Keratinocyte (primary cell): ENCODE measurements around the gene EPHB2. TPM values are rescaled to one million over a fixed set of nuclear protein-coding genes. Genes with fewer than 3 reads are reported as not detected.

Experiments used
- DNase-seq: peaks from one replicate; pipeline ENCODE4 v3.0.0-alpha.2; 2011; ENCODE audit warnings: low read depth, missing footprints, low spot score
- FAIRE-seq: peaks from 2 replicates; lab custom pipeline; 2011; peaks lifted over from hg19 to GRCh38; lab: Jason Lieb, UNC
- H2AFZ ChIP-seq: 2 replicates; pipeline ENCODE4 v1.6.0; 2012; ENCODE audit warnings: low read length, control low read depth, inconsistent platforms; ENCODE audit not compliant: control insufficient read depth
- H3K27ac ChIP-seq: 2 replicates; pipeline ENCODE4 v1.5.1; 2011; ENCODE audit warnings: low read length; ENCODE audit not compliant: control insufficient read depth, insufficient read depth
- H3K27me3 ChIP-seq: 3 replicates; pipeline ENCODE4 v1.6.0; 2011; ENCODE audit warnings: low read length; ENCODE audit not compliant: control insufficient read depth, insufficient read depth; ENCODE audit errors: extremely low read depth
- H3K36me3 ChIP-seq, 2 experiments: 2 replicates in 1 of 2; 3 replicates in 1 of 2; pipeline ENCODE4 v1.5.1; 2011; ENCODE audit warnings: low read length in 2 of 2, mild to moderate bottlenecking in 1 of 2; ENCODE audit not compliant: control insufficient read depth in 2 of 2, insufficient read depth in 2 of 2; ENCODE audit errors: extremely low read depth in 1 of 2
- H3K4me1 ChIP-seq: 3 replicates; pipeline ENCODE4 v1.5.1; 2011; ENCODE audit warnings: low read length; ENCODE audit not compliant: control insufficient read depth, insufficient read depth; ENCODE audit errors: extremely low read depth
- H3K4me2 ChIP-seq: 3 replicates; pipeline ENCODE4 v1.6.0; 2011; ENCODE audit warnings: low read depth, low read length; ENCODE audit not compliant: control insufficient read depth, insufficient read depth; ENCODE audit errors: extremely low read depth
- H3K4me3 ChIP-seq, 3 experiments: fragments of 200-600 bp in 1 of 3; sonication (generic) in 1 of 3; 2 replicates in 2 of 3; 3 replicates in 1 of 3; pipeline ENCODE4 v1.5.1; 2011 to 2016; ENCODE audit warnings: low read length in 3 of 3, mild to moderate bottlenecking in 3 of 3, control low read depth in 2 of 3, inconsistent platforms in 1 of 3, low read depth in 1 of 3, mixed read lengths in 1 of 3, mixed run types in 1 of 3, moderate library complexity in 1 of 3; ENCODE audit not compliant: control insufficient read depth in 2 of 3, insufficient read depth in 2 of 3; ENCODE audit errors: extremely low read depth in 1 of 3
- H3K79me2 ChIP-seq: 2 replicates; pipeline ENCODE4 v1.6.0; 2012; ENCODE audit warnings: low read length; ENCODE audit not compliant: control insufficient read depth, insufficient read depth
- H3K9ac ChIP-seq: 3 replicates; pipeline ENCODE4 v1.6.0; 2011; ENCODE audit warnings: low read length; ENCODE audit not compliant: control insufficient read depth, insufficient read depth; ENCODE audit errors: extremely low read depth
- H3K9me1 ChIP-seq: 3 replicates; pipeline ENCODE4 v1.6.0; 2011; ENCODE audit warnings: low read length; ENCODE audit not compliant: control insufficient read depth, insufficient read depth; ENCODE audit errors: extremely low read depth
- H3K9me3 ChIP-seq: 2 replicates; pipeline ENCODE4 v1.5.1; 2012; ENCODE audit warnings: low read depth, low read length; ENCODE audit not compliant: control insufficient read depth
- H4K20me1 ChIP-seq: 3 replicates; pipeline ENCODE4 v1.6.0; 2011; ENCODE audit warnings: low read length; ENCODE audit not compliant: control insufficient read depth, insufficient read depth; ENCODE audit errors: extremely low read depth
- CTCF ChIP-seq, 3 experiments: IDR thresholded peaks in 1 of 3; conservative IDR thresholded peaks in 1 of 3; optimal IDR thresholded peaks in 1 of 3; 2 replicates in 2 of 3; 3 replicates in 1 of 3; pipeline versions ENCODE3 to v1.5.1; 2011; ENCODE audit warnings: low read length in 3 of 3, mild to moderate bottlenecking in 3 of 3, moderate library complexity in 2 of 3, control low read depth in 1 of 3, inconsistent platforms in 1 of 3; ENCODE audit not compliant: insufficient read depth in 2 of 3; ENCODE audit errors: extremely low read depth in 1 of 3
- EZH2 ChIP-seq: IDR thresholded peaks from one replicate; pipeline ENCODE4 v1.6.1; 2012; ENCODE audit warnings: inconsistent platforms, mild to moderate bottlenecking, low read length, moderate library complexity
- dilution Hi-C: fragments of 300-500 bp; cut with MboI; formaldehyde crosslinking; loops from one replicate; pipeline ENCODE4 v1.7.0; 2020; ENCODE audit warnings: low sequenced_read_pairs; ENCODE audit not compliant: extremely low pct_ligation_motif_present
- polyA plus RNA-seq, 5 experiments: library from polyadenylated mRNA; depleted of rRNA in 3 of 5; stranded (reverse) in 3 of 5; stranded (forward) in 1 of 5; unstranded in 1 of 5; fragments of >200 nt; gene quantifications; 1 replicate in 1 of 5; 2 replicates in 3 of 5; 3 replicates in 1 of 5; pipeline versions ENCODE4 v1.2.1 to v1.2.3, GENCODE V29; 2011 to 2012; ENCODE audit warnings: missing spikeins in 2 of 5, low read depth in 1 of 5, low replicate concordance in 1 of 5

EPHB2 gene
- polyA plus RNA-seq, 1 donor (not counting 4 experiments of a cell fraction or from before 2014, with no cell fraction given), result 0.10 TPM

- dilution Hi-C loops, result no loop called here
- Histone ChIP-seq H3K4me2 (no peak overlapping the region), H2AFZ (no peak overlapping the region), H3K9me3 (no peaks in the 10 kb centered on the region), H3K36me3 (no peaks in the 10 kb centered on the region), H3K79me2 (no peaks in the 10 kb centered on the region), H3K27ac (no peak overlapping the region), H3K9ac (no peak overlapping the region), H3K4me3 (no peak overlapping the region), H3K4me1 (no peaks in the 10 kb centered on the region), H3K27me3 (peaks cover 24% of the 10 kb centered on the region), H3K9me1 (no peaks in the 10 kb centered on the region), H4K20me1 (no peaks in the 10 kb centered on the region)
- FAIRE-seq (no peak), DNase-seq (no peak)
- TF ChIP-seq EZH2, result no peak
- no peak for TF ChIP-seq CTCF (optimal IDR thresholded peaks at IDR 0.05 in 1 of 3, IDR thresholded peaks at IDR 0.05 in 1 of 3, conservative IDR thresholded peaks at IDR 0.05 in 1 of 3; ENCODE audit: extremely low read depth in 1 of 3, insufficient read depth in 2 of 3, low read length in 3 of 3)
Measured at GRCh38 chr1:22878626-22879025, 168.0 kb downstream of the EPHB2 start.

- dilution Hi-C loops, result no loop called here
- no peak for DNase-seq
- Histone ChIP-seq H3K4me3 (no peak overlapping the region), H3K9me1 (no peaks in the 10 kb centered on the region), H3K9ac (no peak overlapping the region), H4K20me1 (no peaks in the 10 kb centered on the region), H3K27ac (no peak overlapping the region), H3K9me3 (no peaks in the 10 kb centered on the region), H3K27me3 (peaks cover 24% of the 10 kb centered on the region), H3K4me1 (no peaks in the 10 kb centered on the region), H3K36me3 (no peaks in the 10 kb centered on the region), H3K79me2 (no peaks in the 10 kb centered on the region), H3K4me2 (no peak overlapping the region), H2AFZ (no peak overlapping the region)
- no peak for TF ChIP-seq CTCF (optimal IDR thresholded peaks at IDR 0.05 in 1 of 3, IDR thresholded peaks at IDR 0.05 in 1 of 3, conservative IDR thresholded peaks at IDR 0.05 in 1 of 3; ENCODE audit: extremely low read depth in 1 of 3, insufficient read depth in 2 of 3, low read length in 3 of 3)
- no peak for TF ChIP-seq EZH2
- FAIRE-seq, result no peak
Measured at GRCh38 chr1:22879445-22879844, 168.8 kb downstream of the EPHB2 start.
